Right atrium auricular region (tissue), 2 donors: ENCODE results near the gene COG3. TPM values are rescaled to one million over a fixed set of nuclear protein-coding genes. Genes with fewer than 3 reads are reported as not detected.
"Not testable (repeated sequence)": the region's sequence is repeated elsewhere in the genome, so short reads cannot be mapped to it uniquely, and the experiment has no call there.

ENCODE experiments used
- DNase-seq: peaks from one replicate; pipeline ENCODE4 v3.0.0-alpha.2; 2019; ENCODE audit warnings: low spot score
- H3K27ac ChIP-seq, 2 donors: fragments of 200-600 bp; sonication (generic); 1 replicate in 1 of 2; 2 replicates in 1 of 2; pipeline ENCODE4 v1.5.1; 2016 to 2019
- H3K27me3 ChIP-seq, 2 donors: fragments of 200-600 bp; sonication (generic); one replicate each; pipeline versions ENCODE4 v1.5.1 to v1.6.0; 2017 to 2019
- H3K36me3 ChIP-seq: fragments of 200-600 bp; sonication (generic); one replicate; pipeline ENCODE4 v1.5.1; 2016
- H3K4me1 ChIP-seq, 2 donors: fragments of 200-600 bp; sonication (generic); one replicate each; pipeline versions ENCODE4 v1.5.1 to v1.6.0; 2017 to 2019
- H3K4me3 ChIP-seq, 2 donors: fragments of 200-600 bp; sonication (generic); 1 replicate in 1 of 2; 2 replicates in 1 of 2; pipeline ENCODE4 v1.5.1; 2017 to 2019; ENCODE audit warnings: mild to moderate bottlenecking in 1 of 2, moderate library complexity in 1 of 2
- H3K9me3 ChIP-seq, 2 donors: fragments of 200-600 bp; sonication (generic); one replicate each; pipeline ENCODE4 v1.5.1; 2019
- total RNA-seq, 2 donors: library from RNA; depleted of rRNA; stranded (reverse); fragments of >200 nt; gene quantifications; one replicate each; pipeline ENCODE4 v1.1.0, GENCODE V29; 2016
- TF ChIP-seq, protein P1 (sequence below), 2 donors: fragments of 200-600 bp; sonication (generic); IDR thresholded peaks; one replicate each; pipeline ENCODE4 v1.5.1; 2019; ENCODE audit warnings: antibody characterized with exemption in 2 of 2

COG3 gene
- 10 to 100 TPM; 15.7 to 20.3 TPM for total RNA-seq

DNA sequence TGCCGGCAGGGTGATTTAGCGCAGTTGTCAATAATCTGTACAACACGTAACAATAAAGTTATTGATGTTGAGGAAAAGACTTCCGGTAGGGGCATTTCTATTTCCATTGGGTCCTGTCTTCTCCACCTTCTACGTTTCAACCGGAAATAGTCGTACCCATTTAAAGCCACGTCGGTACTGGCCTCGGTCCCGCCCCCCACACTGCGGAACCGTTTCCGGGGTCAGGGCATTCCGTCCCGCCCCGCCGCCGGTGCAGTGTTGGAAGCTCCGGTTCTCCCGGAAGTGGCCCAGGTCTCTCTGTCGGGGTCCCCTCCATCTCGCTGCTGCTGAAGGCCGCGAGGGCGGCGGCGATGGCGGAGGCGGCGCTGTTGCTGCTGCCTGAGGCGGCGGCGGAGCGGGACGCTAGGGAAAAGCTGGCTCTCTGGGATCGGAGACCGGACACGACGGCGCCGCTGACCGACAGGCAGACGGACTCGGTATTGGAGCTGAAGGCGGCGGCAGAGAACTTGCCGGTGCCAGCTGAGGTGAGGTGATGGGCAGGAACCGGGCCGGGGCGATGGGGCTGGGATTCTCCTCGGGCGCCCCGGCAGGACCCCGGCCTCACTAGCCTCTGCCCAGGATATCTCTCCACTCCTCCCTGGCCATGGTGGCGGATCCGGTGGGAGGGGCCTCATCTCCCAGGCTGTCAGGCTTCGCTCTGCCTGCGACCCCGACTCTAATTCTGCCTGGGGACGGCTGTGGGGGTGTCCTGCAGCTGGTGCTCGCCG is at the start of gene COG3:
Gene COG3 (plus strand): TSS at position 253 of the 767 bp plus-strand sequence. CDS start 98 bp downstream, at position 351.
- H3K27me3 ChIP-seq = no peaks in the 10 kb centered on the region
- H3K4me3 ChIP-seq = peak within 1 kb of the TSS; percentile 87 to 97
- peak; percentile 96 for DNase-seq
- no peaks in the 10 kb centered on the region for H3K9me3 ChIP-seq
- no peaks in the 10 kb centered on the region for H3K36me3 ChIP-seq
- TF ChIP-seq, protein P1, sequence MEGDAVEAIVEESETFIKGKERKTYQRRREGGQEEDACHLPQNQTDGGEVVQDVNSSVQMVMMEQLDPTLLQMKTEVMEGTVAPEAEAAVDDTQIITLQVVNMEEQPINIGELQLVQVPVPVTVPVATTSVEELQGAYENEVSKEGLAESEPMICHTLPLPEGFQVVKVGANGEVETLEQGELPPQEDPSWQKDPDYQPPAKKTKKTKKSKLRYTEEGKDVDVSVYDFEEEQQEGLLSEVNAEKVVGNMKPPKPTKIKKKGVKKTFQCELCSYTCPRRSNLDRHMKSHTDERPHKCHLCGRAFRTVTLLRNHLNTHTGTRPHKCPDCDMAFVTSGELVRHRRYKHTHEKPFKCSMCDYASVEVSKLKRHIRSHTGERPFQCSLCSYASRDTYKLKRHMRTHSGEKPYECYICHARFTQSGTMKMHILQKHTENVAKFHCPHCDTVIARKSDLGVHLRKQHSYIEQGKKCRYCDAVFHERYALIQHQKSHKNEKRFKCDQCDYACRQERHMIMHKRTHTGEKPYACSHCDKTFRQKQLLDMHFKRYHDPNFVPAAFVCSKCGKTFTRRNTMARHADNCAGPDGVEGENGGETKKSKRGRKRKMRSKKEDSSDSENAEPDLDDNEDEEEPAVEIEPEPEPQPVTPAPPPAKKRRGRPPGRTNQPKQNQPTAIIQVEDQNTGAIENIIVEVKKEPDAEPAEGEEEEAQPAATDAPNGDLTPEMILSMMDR (IDR thresholded peaks at IDR 0.05) = no peak
- H3K4me1 ChIP-seq = peaks cover 0 to 44% of the 10 kb centered on the region in 2 donors
- peak within 1 kb of the TSS; percentile 91 to 97 for H3K27ac ChIP-seq

- H3K4me1 ChIP-seq = peaks cover 0 to 45% of the 10 kb centered on the region in 2 donors
- no peaks in the 10 kb centered on the region for H3K27me3 ChIP-seq
- peaks cover 7% of the 10 kb centered on the region for H3K36me3 ChIP-seq
- H3K27ac ChIP-seq = peak overlapping the region; percentile 76 to 77
- peak overlapping the region in 1 of 2 donors; percentile 44 for H3K4me3 ChIP-seq
- TF ChIP-seq, protein P1 (IDR thresholded peaks at IDR 0.05) = no peak
- no peak for DNase-seq
- no peaks in the 10 kb centered on the region for H3K9me3 ChIP-seq
Measured at GRCh38 chr13:45415112-45415511, 49.6 kb upstream of the COG3 start.

DNA sequence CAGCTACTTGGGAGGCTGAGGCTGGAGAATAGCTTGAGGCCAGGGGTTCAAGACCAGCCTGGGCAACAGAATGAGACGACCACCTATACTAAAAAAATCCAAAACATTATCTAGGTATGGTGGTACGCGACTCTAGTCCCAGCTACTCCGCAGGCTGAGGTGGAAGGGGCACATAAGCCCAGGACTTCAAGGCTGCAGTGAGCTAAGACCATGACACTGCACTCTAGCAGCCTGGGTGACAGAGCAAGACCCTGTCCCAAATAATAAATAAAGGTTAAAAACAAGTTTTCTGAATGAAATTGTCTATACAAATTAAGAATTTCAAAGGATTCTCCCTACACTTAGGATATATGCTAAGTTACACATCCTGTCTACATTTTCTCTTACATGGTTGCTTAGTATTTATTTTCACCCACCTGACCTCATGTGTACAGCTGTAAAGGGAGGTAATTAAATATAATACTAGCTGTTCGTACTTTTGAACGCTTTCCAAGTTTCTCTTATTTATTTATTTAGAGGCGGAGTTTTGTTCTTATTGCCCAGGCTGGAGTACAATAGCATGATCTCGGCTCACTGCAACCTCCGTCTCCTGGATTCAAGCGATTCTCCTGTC is 48.1 kb upstream of the COG3 start:
- H3K4me3 ChIP-seq = peak overlapping the region; percentile 68 to 69
- no peaks in the 10 kb centered on the region for H3K36me3 ChIP-seq
- TF ChIP-seq, protein P1 (IDR thresholded peaks at IDR 0.05) = no peak
- H3K4me1 ChIP-seq = peaks cover 0 to 45% of the 10 kb centered on the region in 2 donors
- H3K27me3 ChIP-seq = no peaks in the 10 kb centered on the region
- no peaks in the 10 kb centered on the region for H3K9me3 ChIP-seq
- no peak for DNase-seq
- H3K27ac ChIP-seq = peak overlapping the region; percentile 91 to 94

GRCh38 chr13:45417790-45418534 is 46.8 kb upstream of the COG3 start, which contains the start of gene SLC25A30:
SLC25A30 (minus strand) TSS chr13:45418373; CDS start chr13:45411425, 6,948 bp downstream.
- H3K27ac ChIP-seq = peak within 1 kb of the TSS; percentile 91 to 94
- H3K4me3 ChIP-seq = peak within 1 kb of the TSS; percentile 68 to 69
- peak; percentile 94 for DNase-seq
- no peaks in the 10 kb centered on the region for H3K36me3 ChIP-seq
- TF ChIP-seq, protein P1 (IDR thresholded peaks at IDR 0.05) = no peak
- H3K9me3 ChIP-seq = no peaks in the 10 kb centered on the region
- H3K27me3 ChIP-seq = no peaks in the 10 kb centered on the region
- H3K4me1 ChIP-seq = peaks cover 0 to 35% of the 10 kb centered on the region in 2 donors

- not testable (repeated sequence) for DNase-seq, H3K4me3 ChIP-seq, H3K27ac ChIP-seq, H3K9me3 ChIP-seq, H3K27me3 ChIP-seq, H3K36me3 ChIP-seq
- peaks cover 0 to 21% of the 10 kb centered on the region in 2 donors for H3K4me1 ChIP-seq
Measured at GRCh38 chr13:45419389-45419788, 45.4 kb upstream of the COG3 start.

- Histone ChIP-seq H3K4me1 (peaks cover 0 to 16% of the 10 kb centered on the region in 2 donors), H3K4me3 (no peak overlapping the region), H3K27me3 (no peaks in the 10 kb centered on the region), H3K36me3 (no peaks in the 10 kb centered on the region), H3K27ac (no peak overlapping the region), H3K9me3 (no peaks in the 10 kb centered on the region)
- TF ChIP-seq, protein P1 (IDR thresholded peaks at IDR 0.05) = no peak
- DNase-seq = no peak
Measured at GRCh38 chr13:45419945-45420344, 44.8 kb upstream of the COG3 start.
